ENCODE data around the gene DNAH9.

Gene DNAH9

GRCh38 chr17:11780621-11781020 is 182.4 kb downstream of the DNAH9 start:
- no peak for DNase-seq

- no peak for DNase-seq
These were observed 188.6 kb downstream of the DNAH9 start for GRCh38 chr17:11786711-11787438.

- DNase-seq, result no peak
These were observed 197.6 kb downstream of the DNAH9 start for GRCh38 chr17:11795906-11796305.

- no peak for DNase-seq
These were observed 199.5 kb downstream of the DNAH9 start for GRCh38 chr17:11797803-11798202.

GRCh38 chr17:11803231-11803969 is 205.1 kb downstream of the DNAH9 start:
- no peak for DNase-seq

- DNase-seq, result no peak
These were observed 206.9 kb downstream of the DNAH9 start for GRCh38 chr17:11805138-11805537.

- no peak for DNase-seq
These were observed 207.7 kb downstream of the DNAH9 start for GRCh38 chr17:11805952-11806351.

- DNase-seq, result no peak
These were observed 209.3 kb downstream of the DNAH9 start for GRCh38 chr17:11807606-11808005.

GRCh38 chr17:11813278-11813677 is 215.0 kb downstream of the DNAH9 start:
- no peak for DNase-seq

GRCh38 chr17:11813871-11814270 is 215.6 kb downstream of the DNAH9 start:
- DNase-seq, result no peak

GRCh38 chr17:11814655-11815262 is 216.5 kb downstream of the DNAH9 start:
- DNase-seq, result no peak

GRCh38 chr17:11816409-11816808 is 218.1 kb downstream of the DNAH9 start:
- no peak for DNase-seq

GRCh38 chr17:11823862-11824261 is 225.6 kb downstream of the DNAH9 start:
- DNase-seq, result no peak

GRCh38 chr17:11825572-11826209 is 227.4 kb downstream of the DNAH9 start:
- DNase-seq, result no peak

GRCh38 chr17:11832401-11833137 is 234.3 kb downstream of the DNAH9 start:
- no peak for DNase-seq

GRCh38 chr17:11836508-11836907 is 238.2 kb downstream of the DNAH9 start:
- DNase-seq, result no peak

- no peak for DNase-seq
These were observed 241.8 kb downstream of the DNAH9 start for GRCh38 chr17:11840052-11840451.

GRCh38 chr17:11840831-11841230 is 242.6 kb downstream of the DNAH9 start:
- no peak for DNase-seq

- DNase-seq, result no peak
These were observed 250.1 kb downstream of the DNAH9 start for GRCh38 chr17:11848330-11848729.

GRCh38 chr17:11852231-11852630 is 254.0 kb downstream of the DNAH9 start:
- no peak for DNase-seq

- DNase-seq, result no peak
These were observed 254.6 kb downstream of the DNAH9 start for GRCh38 chr17:11852912-11853311.

- no peak for DNase-seq
These were observed 255.3 kb downstream of the DNAH9 start for GRCh38 chr17:11853321-11854151.

Data from NCI-H446 treated with DMSO at 0.1 percent for 48 hours (cell line).